Urinary bladder (tissue), 4 donors: ENCODE results near the gene OR5AR1. TPM values are rescaled to one million over a fixed set of nuclear protein-coding genes. Genes with fewer than 3 reads are reported as not detected.

Experiments used
- DNase-seq: peaks from one replicate; pipeline ENCODE4 v3.0.0-alpha.2; 2015; ENCODE audit errors: extremely low spot score
- H3K27ac ChIP-seq: one replicate; pipeline ENCODE4 v1.5.1; 2013; ENCODE audit warnings: low read depth, mild to moderate bottlenecking, moderate library complexity
- H3K36me3 ChIP-seq: one replicate; pipeline ENCODE4 v1.6.1; 2013; ENCODE audit warnings: mild to moderate bottlenecking, moderate library complexity; ENCODE audit not compliant: insufficient read depth
- H3K4me1 ChIP-seq: one replicate; pipeline ENCODE4 v1.6.1; 2013; ENCODE audit warnings: mild to moderate bottlenecking, moderate library complexity; ENCODE audit not compliant: insufficient read depth
- H3K4me3 ChIP-seq: one replicate; pipeline ENCODE4 v1.5.1; 2013; ENCODE audit warnings: low read depth, low read length
- WGBS: extraction: QIAGEN DNeasy Blood & Tissue Kit; methylation state at CpG from one replicate; pipeline ENCODE4 v1.1.7; 2013; 5-methylcytosine and 5-hydroxymethylcytosine counted together
- polyA plus RNA-seq: library from polyadenylated mRNA; stranded (reverse); fragments of 200-250 nt; gene quantifications from one replicate; pipeline ENCODE4 v1.2.3, GENCODE V29; 2013
- small RNA-seq: library from RNA; depleted of rRNA; stranded (forward); fragments of <200 nt; gene quantifications from one replicate; pipeline ENCODE3, GENCODE V24; 2014
- total RNA-seq: library from RNA; depleted of rRNA; stranded (reverse); fragments of >200 nt; gene quantifications from one replicate; pipeline ENCODE4 v1.2.3, GENCODE V29; 2014
- donor health status: healthy with polysubstance abuse.
- donor health status: healthy.

The OR5AR1 gene
- total and polyA plus RNA-seq, 2 donors: not detected

GRCh38 chr11:56700914-56701485 is 37.5 kb downstream of the OR5AR1 start:
- no peak for DNase-seq
- WGBS: 65% methylated on average over 8 of the region's 8 CpGs
- Histone ChIP-seq H3K36me3 (no peaks in the 10 kb centered on the region), H3K4me1 (no peaks in the 10 kb centered on the region), H3K27ac (no peak overlapping the region), H3K4me3 (no peak overlapping the region)

- no peak for DNase-seq
- H3K4me1 ChIP-seq: no peaks in the 10 kb centered on the region
- no peak overlapping the region for H3K27ac ChIP-seq
- H3K4me3 ChIP-seq: no peak overlapping the region
- WGBS: 56% methylated on average over 1 of the region's 1 CpG
- no peaks in the 10 kb centered on the region for H3K36me3 ChIP-seq
Observed at GRCh38 chr11:56705784-56706396, 42.4 kb downstream of the OR5AR1 start.

GRCh38 chr11:56706486-56706885 is 43.0 kb downstream of the OR5AR1 start:
- no peak for DNase-seq
- Histone ChIP-seq H3K27ac (no peak overlapping the region), H3K36me3 (no peaks in the 10 kb centered on the region), H3K4me3 (no peak overlapping the region), H3K4me1 (no peaks in the 10 kb centered on the region)
- WGBS: 90% methylated on average over 2 of the region's 2 CpGs

GRCh38 chr11:56714206-56714605 is 50.7 kb downstream of the OR5AR1 start:
- H3K4me3 ChIP-seq: no peak overlapping the region
- no peak for DNase-seq
- 70% methylated on average over 2 of the region's 2 CpGs for WGBS

More at GRCh38 chr11:56714206-56714605, 50.7 kb downstream of the OR5AR1 start:
- no peak overlapping the region for H3K27ac ChIP-seq
- no peaks in the 10 kb centered on the region for H3K36me3 ChIP-seq
- H3K4me1 ChIP-seq: no peaks in the 10 kb centered on the region

Small RNAs within 50 kb of the gene (small RNA-seq; reads per million reads assigned to genes)
- gene AP004245.1: not detected

Other genes starting within 250 kb of the OR5AR1 start
- gene OR5M3, start 190.3 kb upstream of the OR5AR1 start, total RNA-seq: not detected
- not detected for gene OR5M3, start 190.3 kb upstream of the OR5AR1 start, polyA plus RNA-seq
- not detected for gene OR5M8, start 172.3 kb upstream of the OR5AR1 start, total RNA-seq
- gene OR5M8, start 172.3 kb upstream of the OR5AR1 start, polyA plus RNA-seq: not detected
- gene OR5M11, start 120.4 kb upstream of the OR5AR1 start, total RNA-seq: not detected
- not detected for gene OR5M11, start 120.4 kb upstream of the OR5AR1 start, polyA plus RNA-seq
- not detected for gene OR5M10, start 86.0 kb upstream of the OR5AR1 start, total RNA-seq
- gene OR5M10, start 86.0 kb upstream of the OR5AR1 start, polyA plus RNA-seq: not detected
- not detected for gene OR5M1, start 48.8 kb upstream of the OR5AR1 start, total RNA-seq
- gene OR5M1, start 48.8 kb upstream of the OR5AR1 start, polyA plus RNA-seq: not detected
- gene OR5AP2, start 21.2 kb upstream of the OR5AR1 start, total RNA-seq: not detected
- not detected for gene OR5AP2, start 21.2 kb upstream of the OR5AR1 start, polyA plus RNA-seq
- gene OR9G1, start 35.4 kb downstream of the OR5AR1 start, total RNA-seq: not detected
- not detected for gene OR9G1, start 35.4 kb downstream of the OR5AR1 start, polyA plus RNA-seq
- gene OR9G4, start 85.0 kb downstream of the OR5AR1 start, total RNA-seq: not detected
- not detected for gene OR9G4, start 85.0 kb downstream of the OR5AR1 start, polyA plus RNA-seq